H1 (cell line): Measurements from ENCODE around the gene OSBPL6. TPM values are rescaled to one million over a fixed set of nuclear protein-coding genes. Genes with fewer than 3 reads are reported as not detected.

ENCODE experiments used
- CTCF ChIA-PET: fragments of 300-600 bp; sonication (Branson Sonifier 250); formaldehyde crosslinking; loops from one replicate; lab custom pipeline; 2021; ENCODE audit not compliant: partially characterized antibody; lab: Charles Lee
- POLR2A ChIA-PET: fragments of 300-600 bp; sonication (Branson Sonifier 250); formaldehyde crosslinking; loops from one replicate; lab custom pipeline; 2021; ENCODE audit warnings: inconsistent platforms; ENCODE audit not compliant: partially characterized antibody; lab: Charles Lee
- DNase-seq, 2 experiments: peaks; one replicate each; pipeline versions ENCODE4 v3.0.0 to v3.0.0-alpha.2; 2010 to 2022; ENCODE audit warnings: low spot score in 2 of 2, low read depth in 1 of 2, mixed read lengths in 1 of 2
- FAIRE-seq: peaks from 2 replicates; lab custom pipeline; 2011; peaks lifted over from hg19 to GRCh38; lab: Jason Lieb, UNC
- H2AFZ ChIP-seq: 2 replicates; pipeline ENCODE4 v1.8.1; 2012; ENCODE audit warnings: low read length, inconsistent platforms
- H2AK5ac ChIP-seq: 2 replicates; pipeline ENCODE4 v1.6.1; 2013; ENCODE audit warnings: low read depth, low read length
- H2BK120ac ChIP-seq: replicated peaks from 2 replicates; pipeline ENCODE3; 2013; ENCODE audit warnings: low read depth, low read length, inconsistent platforms
- H2BK12ac ChIP-seq: 2 replicates; pipeline ENCODE4 v1.6.1; 2013; ENCODE audit warnings: low read depth, low read length
- H2BK15ac ChIP-seq: 2 replicates; pipeline ENCODE4 v1.6.1; 2013; ENCODE audit warnings: low read length
- H2BK20ac ChIP-seq: 2 replicates; pipeline ENCODE4 v1.6.1; 2013; ENCODE audit warnings: low read length
- H2BK5ac ChIP-seq: 2 replicates; pipeline ENCODE4 v1.6.1; 2013; ENCODE audit warnings: low read depth, low read length
- H3K14ac ChIP-seq: 2 replicates; pipeline ENCODE4 v1.6.1; 2013; ENCODE audit warnings: inconsistent platforms; ENCODE audit not compliant: insufficient read length
- H3K18ac ChIP-seq: 2 replicates; pipeline ENCODE4 v1.6.1; 2013; ENCODE audit warnings: low read length; ENCODE audit errors: extremely low read depth
- H3K23ac ChIP-seq: 2 replicates; pipeline ENCODE4 v1.6.1; 2013; ENCODE audit warnings: inconsistent platforms; ENCODE audit not compliant: insufficient read length
- H3K23me2 ChIP-seq: 2 replicates; pipeline ENCODE4 v1.6.1; 2013; ENCODE audit warnings: low read depth, low read length
- H3K27ac ChIP-seq: 2 replicates; pipeline ENCODE4 v1.6.1; 2011; ENCODE audit warnings: low read depth, low read length, inconsistent platforms
- H3K27me3 ChIP-seq, 4 experiments: replicated peaks in 1 of 4; 1 replicate in 1 of 4; 2 replicates in 3 of 4; pipeline versions ENCODE4 v1.6.1 to v1.8.1; 2011 to 2013; ENCODE audit warnings: low read length in 3 of 4, mild to moderate bottlenecking in 3 of 4, inconsistent platforms in 2 of 4, mixed read lengths in 2 of 4, moderate library complexity in 1 of 4; ENCODE audit not compliant: control insufficient read depth in 3 of 4, insufficient read depth in 3 of 4; ENCODE audit errors: extremely low read depth in 1 of 4
- H3K36me3 ChIP-seq, 4 experiments: 2 replicates each; pipeline versions ENCODE4 v1.6.1 to v1.8.1; 2011 to 2013; ENCODE audit warnings: mild to moderate bottlenecking in 4 of 4, low read length in 3 of 4, moderate library complexity in 2 of 4, control low read depth in 1 of 4, inconsistent platforms in 1 of 4; ENCODE audit not compliant: insufficient read depth in 4 of 4, control insufficient read depth in 2 of 4
- H3K4ac ChIP-seq: replicated peaks from 2 replicates; pipeline ENCODE3; 2013; ENCODE audit warnings: low read length, low read depth, mixed read lengths, inconsistent platforms; ENCODE audit not compliant: insufficient read length
- H3K4me1 ChIP-seq, 4 experiments: replicated peaks in 1 of 4; 1 replicate in 1 of 4; 2 replicates in 3 of 4; pipeline versions ENCODE4 v1.6.1 to v1.8.1; 2011 to 2013; ENCODE audit warnings: low read length in 3 of 4, inconsistent platforms in 2 of 4, mixed read lengths in 1 of 4; ENCODE audit not compliant: insufficient read depth in 4 of 4, control insufficient read depth in 3 of 4
- H3K4me2 ChIP-seq, 2 experiments: 2 replicates each; pipeline versions ENCODE4 v1.6.1 to v1.8.1; 2011 to 2013; ENCODE audit warnings: low read depth in 2 of 2, low read length in 2 of 2, control low read depth in 1 of 2, inconsistent platforms in 1 of 2, mild to moderate bottlenecking in 1 of 2; ENCODE audit not compliant: insufficient read depth in 1 of 2
- H3K4me3 ChIP-seq, 4 experiments: fragments of 200-600, 300-600 bp in 1 of 4; sonication (generic), shearing (Covaris generic), sonication (Bioruptor Twin) in 1 of 4; 2 replicates each; pipeline versions ENCODE4 v1.5.1 to v1.8.1; 2011 to 2016; ENCODE audit warnings: low read length in 4 of 4, low read depth in 3 of 4, control low read depth in 2 of 4, inconsistent platforms in 2 of 4, mild to moderate bottlenecking in 2 of 4, mixed read lengths in 1 of 4, moderate library complexity in 1 of 4; ENCODE audit not compliant: insufficient read depth in 2 of 4; ENCODE audit errors: extremely low read depth in 1 of 4
- H3K56ac ChIP-seq: replicated peaks from 2 replicates; pipeline ENCODE3; 2013; ENCODE audit warnings: low read depth, mild to moderate bottlenecking, mixed read lengths, low read length, inconsistent platforms; ENCODE audit not compliant: insufficient read length
- H3K79me1 ChIP-seq: 2 replicates; pipeline ENCODE4 v1.6.1; 2013; ENCODE audit warnings: low read depth, low read length, control low read depth
- H3K79me2 ChIP-seq, 2 experiments: 2 replicates each; pipeline versions ENCODE4 v1.6.1 to v1.8.1; 2012 to 2013; ENCODE audit warnings: low read length in 2 of 2, mild to moderate bottlenecking in 2 of 2, inconsistent platforms in 1 of 2; ENCODE audit not compliant: insufficient read depth in 2 of 2, control insufficient read depth in 1 of 2
- H3K9ac ChIP-seq, 4 experiments: replicated peaks in 1 of 4; 1 replicate in 1 of 4; 2 replicates in 3 of 4; pipeline versions ENCODE4 v1.6.1 to v1.8.1; 2011 to 2013; ENCODE audit warnings: low read depth in 3 of 4, low read length in 3 of 4, control low read depth in 2 of 4, mild to moderate bottlenecking in 2 of 4, moderate library complexity in 2 of 4, inconsistent platforms in 1 of 4; ENCODE audit errors: extremely low read depth in 1 of 4
- H3K9me3 ChIP-seq, 2 experiments: 2 replicates each; pipeline versions ENCODE4 v1.6.1 to v1.8.1; 2012 to 2013; ENCODE audit warnings: mild to moderate bottlenecking in 2 of 2, moderate library complexity in 2 of 2, control low read depth in 1 of 2, inconsistent platforms in 1 of 2, low read depth in 1 of 2, low read length in 1 of 2, mixed read lengths in 1 of 2; ENCODE audit not compliant: insufficient read depth in 2 of 2
- H4K20me1 ChIP-seq, 2 experiments: replicated peaks in 1 of 2; 2 replicates each; pipeline versions ENCODE3 to v1.8.1; 2011 to 2013; ENCODE audit warnings: inconsistent platforms in 2 of 2, low read length in 2 of 2, mild to moderate bottlenecking in 1 of 2; ENCODE audit not compliant: insufficient read depth in 2 of 2, control insufficient read depth in 1 of 2
- H4K5ac ChIP-seq: 2 replicates; pipeline ENCODE4 v1.6.1; 2013; ENCODE audit warnings: low read length, low read depth, mixed read lengths, inconsistent platforms; ENCODE audit not compliant: insufficient read length
- H4K8ac ChIP-seq: 2 replicates; pipeline ENCODE4 v1.8.0; 2013; ENCODE audit warnings: mild to moderate bottlenecking, moderate library complexity, low read length, inconsistent platforms; ENCODE audit not compliant: insufficient read depth; ENCODE audit errors: extremely low read depth
- H4K91ac ChIP-seq: replicated peaks from 2 replicates; pipeline ENCODE3; 2013; ENCODE audit warnings: low read length, mixed read lengths, inconsistent platforms; ENCODE audit not compliant: insufficient read length
- HDAC2 ChIP-seq, 2 experiments: fragments of 300-600 bp in 1 of 2; sonication (generic) in 1 of 2; IDR thresholded peaks; 2 replicates each; pipeline ENCODE4 v1.6.1; 2011 to 2012; ENCODE audit warnings: low read depth in 2 of 2, low read length in 2 of 2, mild to moderate bottlenecking in 2 of 2, moderate library complexity in 2 of 2, borderline replicate concordance in 1 of 2, inconsistent platforms in 1 of 2
- KDM4A ChIP-seq: IDR thresholded peaks from one replicate; pipeline ENCODE4 v1.7.1; 2012; ENCODE audit warnings: low read depth, mild to moderate bottlenecking, moderate library complexity, low read length, inconsistent platforms; ENCODE audit not compliant: severe bottlenecking
- KDM5A ChIP-seq: fragments of 200-600 bp; IDR thresholded peaks from 2 replicates; pipeline ENCODE4 v1.7.1; 2012; ENCODE audit warnings: mild to moderate bottlenecking, low read length, inconsistent platforms, mixed read lengths
- NRF1 ChIP-seq: IDR thresholded peaks from 2 replicates; pipeline ENCODE4 v1.6.1; 2011; ENCODE audit warnings: mild to moderate bottlenecking, low read depth, low read length, improper control_type of control experiment
- POU5F1 ChIP-seq: IDR thresholded peaks from 2 replicates; pipeline ENCODE4 v1.6.1; 2011; ENCODE audit warnings: low read depth, mild to moderate bottlenecking, low read length, moderate library complexity
- RNF2 ChIP-seq: fragments of 200-900, 300-1000 bp; sonication (generic); IDR thresholded peaks from 2 replicates; pipeline ENCODE4 v1.7.1; 2016; ENCODE audit warnings: borderline replicate concordance, low read depth, mild to moderate bottlenecking, antibody characterized with exemption, low read length; ENCODE audit not compliant: poor library complexity, severe bottlenecking; ENCODE audit errors: missing control alignments
- TEAD4 ChIP-seq: IDR thresholded peaks from 2 replicates; pipeline ENCODE4 v1.6.1; 2012; ENCODE audit warnings: low read depth, low read length, inconsistent platforms, mixed read lengths
- ZNF274 ChIP-seq: IDR thresholded peaks from 2 replicates; pipeline ENCODE4 v1.7.0; 2012; ENCODE audit warnings: low read length, borderline replicate concordance; ENCODE audit errors: extremely low read depth
- WGBS, 2 experiments: shearing (Covaris generic) in 1 of 2; methylation state at CpG; one replicate each; pipeline versions ENCODE4 v1.1.6 to v1.1.7; 2013 to 2015; ENCODE audit warnings: low lambda C conversion rate in 2 of 2, mixed read lengths in 2 of 2, inconsistent platforms in 1 of 2, low coverage in 1 of 2, missing lambda C conversion rate in 1 of 2; ENCODE audit not compliant: insufficient replicate concordance in 2 of 2, insufficient coverage in 1 of 2, insufficient read length in 1 of 2; ENCODE audit errors: extremely low coverage in 1 of 2, missing lambda C conversion rate in 1 of 2; 5-methylcytosine and 5-hydroxymethylcytosine counted together
- polyA plus RNA-seq, 7 experiments: library from polyadenylated mRNA; depleted of rRNA in 3 of 7; stranded (reverse) in 5 of 7; unstranded in 2 of 7; fragments of >200 nt in 5 of 7; fragments of 200-250 nt in 2 of 7; gene quantifications; 1 replicate in 5 of 7; 2 replicates in 1 of 7; 4 replicates in 1 of 7; pipeline versions ENCODE4 v1.2.1 to v1.2.3, GENCODE V29; 2011 to 2013; ENCODE audit warnings: missing spikeins in 2 of 7, mixed read lengths in 2 of 7
- total RNA-seq: library from RNA; stranded (reverse); fragmentation: NEBNext Ultra II Directional; extraction: Animal tissue kit (Norgen Biotek cat#: 25700); gene quantifications from 2 replicates; pipeline ENCODE4 v1.2.1, GENCODE V29; 2021
- TF ChIP-seq, protein P1 (sequence below): IDR thresholded peaks from 2 replicates; pipeline ENCODE4 v1.6.1; 2012; ENCODE audit warnings: low read length, inconsistent platforms

OSBPL6 gene
- total and polyA plus RNA-seq, 2 of the 8 experiments (the other 6 are each of a cell fraction or from before 2014, with no cell fraction given) = 1.7 to 5.6 TPM

DNA sequence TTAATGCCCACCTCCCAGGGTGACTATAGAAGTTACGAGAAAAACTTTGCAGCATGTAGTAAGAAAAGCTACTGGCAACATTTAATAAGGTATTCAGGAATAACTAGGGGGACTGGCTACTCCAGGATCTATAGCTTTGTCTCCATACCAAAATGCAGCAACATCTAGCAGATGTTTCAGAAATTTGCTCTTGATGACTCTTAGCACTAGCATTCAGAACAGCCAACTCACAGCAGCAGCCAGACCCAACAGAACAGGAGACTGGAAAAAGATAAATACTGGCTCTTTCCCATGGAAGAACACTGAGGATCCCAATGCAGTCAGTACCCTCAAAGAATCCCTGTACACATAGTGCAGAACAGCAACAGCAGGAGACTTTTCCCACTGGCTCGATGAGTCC is 151.6 kb downstream of the OSBPL6 start:
- Histone ChIP-seq H3K36me3 (no peaks in the 10 kb centered on the region), H3K23ac (no peak overlapping the region), H3K4me1 (no peaks in the 10 kb centered on the region), H3K23me2 (no peaks in the 10 kb centered on the region), H3K9ac (no peak overlapping the region), H3K27ac (no peak overlapping the region), H3K18ac (no peak overlapping the region), H4K91ac (no peak overlapping the region), H3K4ac (no peak overlapping the region), H4K8ac (no peak overlapping the region), H3K4me2 (no peak overlapping the region), H3K4me3 (no peak overlapping the region), H3K79me1 (no peaks in the 10 kb centered on the region), H3K79me2 (no peaks in the 10 kb centered on the region), H3K9me3 (no peaks in the 10 kb centered on the region), H2BK5ac (no peak overlapping the region), H3K14ac (no peak overlapping the region), H2BK120ac (no peak overlapping the region), H2BK15ac (no peak overlapping the region), H3K56ac (no peak overlapping the region), H4K5ac (no peak overlapping the region), H3K27me3 (no peaks in the 10 kb centered on the region), H2BK12ac (no peak overlapping the region), H4K20me1 (no peaks in the 10 kb centered on the region), H2AK5ac (no peak overlapping the region), H2AFZ (no peak overlapping the region), H2BK20ac (no peak overlapping the region)
- 96% methylated on average over 2 of the region's 2 CpGs; no CpG with 5 or more reads in 1 of the 2 experiments for WGBS, 2 experiments
- no peak for DNase-seq
- ChIA-PET CTCF (no interaction called here), POLR2A (no interaction called here)
- no peak for FAIRE-seq
- TF ChIP-seq KDM5A (no peak), KDM4A (no peak), RNF2 (no peak), HDAC2 (IDR thresholded peaks at IDR 0.05; ENCODE audit: borderline replicate concordance in 1 of 2, low read depth in 2 of 2, low read length in 2 of 2) (no peak), ZNF274 (no peak), POU5F1 (no peak), TEAD4 (no peak), NRF1 (no peak)
- TF ChIP-seq, protein P1, sequence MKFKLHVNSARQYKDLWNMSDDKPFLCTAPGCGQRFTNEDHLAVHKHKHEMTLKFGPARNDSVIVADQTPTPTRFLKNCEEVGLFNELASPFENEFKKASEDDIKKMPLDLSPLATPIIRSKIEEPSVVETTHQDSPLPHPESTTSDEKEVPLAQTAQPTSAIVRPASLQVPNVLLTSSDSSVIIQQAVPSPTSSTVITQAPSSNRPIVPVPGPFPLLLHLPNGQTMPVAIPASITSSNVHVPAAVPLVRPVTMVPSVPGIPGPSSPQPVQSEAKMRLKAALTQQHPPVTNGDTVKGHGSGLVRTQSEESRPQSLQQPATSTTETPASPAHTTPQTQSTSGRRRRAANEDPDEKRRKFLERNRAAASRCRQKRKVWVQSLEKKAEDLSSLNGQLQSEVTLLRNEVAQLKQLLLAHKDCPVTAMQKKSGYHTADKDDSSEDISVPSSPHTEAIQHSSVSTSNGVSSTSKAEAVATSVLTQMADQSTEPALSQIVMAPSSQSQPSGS = no peak
